ENCODE measurements around the gene ZFAND4. TPM values are rescaled to one million over a fixed set of nuclear protein-coding genes. Genes with fewer than 3 reads are reported as not detected.

ZFAND4 gene
- polyA plus RNA-seq, 3 donors, result 4.4 to 5.9 (median 5.1) TPM

GRCh38 chr10:45582386-45582781, 90.2 kb downstream of the ZFAND4 start:
- Histone ChIP-seq H3K4me1 (ENCODE audit: control insufficient read depth in 1 of 2, insufficient read depth in 2 of 2, low read length in 2 of 2) (peaks cover 11 to 15% of the 10 kb centered on the region in 2 donors), H3K9me3 (replicated peaks in 1 of 2; ENCODE audit: control insufficient read depth in 1 of 2, insufficient read depth in 1 of 2, low read length in 2 of 2) (peaks cover 0 to 8% of the 10 kb centered on the region in 2 donors), H4K20me1 (ENCODE audit: insufficient read depth, low read length) (peaks cover 7% of the 10 kb centered on the region), H2AFZ (ENCODE audit: insufficient read depth, low read depth, low read length, poor library complexity, severe bottlenecking) (no peak overlapping the region), H3K79me2 (ENCODE audit: insufficient read depth, low read length) (no peaks in the 10 kb centered on the region), H3K27ac (ENCODE audit: low read depth in 1 of 2, low read length in 2 of 2) (no peak overlapping the region), H3K36me3 (replicated peaks in 1 of 2; ENCODE audit: control insufficient read depth in 1 of 2, insufficient read depth in 2 of 2, low read length in 2 of 2) (no peaks in the 10 kb centered on the region), H3K27me3 (ENCODE audit: control insufficient read depth in 2 of 2, insufficient read depth in 2 of 2, low read length in 2 of 2) (no peaks in the 10 kb centered on the region), H3K9ac (ENCODE audit: insufficient read depth, low read length, poor library complexity, severe bottlenecking) (no peak overlapping the region), H3K4me2 (replicated peaks; ENCODE audit: extremely low read depth, low read length, poor library complexity, severe bottlenecking) (no peak overlapping the region), H3K4me3 (replicated peaks in 1 of 3; ENCODE audit: low read depth in 2 of 3, low read length in 3 of 3) (no peak overlapping the region)
- H3K9me3 Mint-ChIP-seq, result peaks cover 3 to 13% (median 10%) of the 10 kb centered on the region in 7 donors
- no peak for DNase-seq
- peaks cover 2 to 15% of the 10 kb centered on the region in 2 donors for H3K36me3 Mint-ChIP-seq
- H3K27me3 Mint-ChIP-seq (ENCODE audit: low read depth in 3 of 3), result peaks cover 0 to 2% (median 1%) of the 10 kb centered on the region in 3 donors
- H3K27ac Mint-ChIP-seq, result no peak overlapping the region
- no peak for TF ChIP-seq CTCF (IDR thresholded peaks at IDR 0.05)
- H3K4me3 Mint-ChIP-seq, result no peak overlapping the region
- intact Hi-C loops (cut with micrococcal nuclease), result no loop called here
- H3K4me1 Mint-ChIP-seq, result peaks cover 25% of the 10 kb centered on the region
- no CpG with 5 or more reads among the region's 1 CpG for WGBS (ENCODE audit: insufficient coverage)

DNA sequence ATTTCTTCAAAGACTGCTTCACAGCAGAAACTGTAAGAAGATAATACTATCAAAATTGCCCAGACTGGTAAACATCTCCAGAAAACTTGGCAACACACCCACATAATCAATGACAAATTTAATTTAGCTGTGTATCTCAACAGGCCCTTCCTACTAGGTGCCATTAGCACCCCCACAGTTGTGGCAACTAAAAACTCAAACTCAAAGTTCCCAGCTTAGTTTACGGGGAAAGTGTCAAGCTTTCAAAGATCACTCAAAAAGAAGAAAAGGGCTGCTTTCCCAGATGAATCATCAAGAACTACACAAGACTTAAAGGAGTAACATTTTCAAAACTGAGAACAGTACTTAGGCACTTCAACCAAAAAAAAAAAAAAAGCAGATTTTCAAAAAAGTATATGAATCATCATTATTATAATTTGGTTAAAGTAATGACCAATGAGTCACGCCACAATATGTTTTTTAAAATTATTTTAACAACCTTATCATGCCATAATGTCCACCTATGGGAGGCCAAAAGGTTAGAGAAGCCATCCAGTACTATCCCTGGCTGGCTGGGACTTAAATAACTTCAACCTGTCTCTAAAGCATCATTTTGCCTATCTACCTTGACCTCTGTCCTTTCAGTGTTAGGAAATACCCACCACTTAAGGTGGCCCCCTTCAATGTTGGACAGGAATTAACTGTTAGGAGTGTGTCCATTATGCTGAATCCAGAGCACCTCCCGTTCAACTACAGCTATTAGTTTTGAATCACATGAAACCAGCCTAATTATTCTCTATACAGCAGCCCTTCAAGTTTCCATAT, 90.8 kb downstream of the ZFAND4 start:
- Histone ChIP-seq H3K9me3 (replicated peaks in 1 of 2; ENCODE audit: control insufficient read depth in 1 of 2, insufficient read depth in 1 of 2, low read length in 2 of 2) (peaks cover 0 to 5% of the 10 kb centered on the region in 2 donors), H3K9ac (ENCODE audit: insufficient read depth, low read length, poor library complexity, severe bottlenecking) (no peak overlapping the region), H3K4me1 (ENCODE audit: control insufficient read depth in 1 of 2, insufficient read depth in 2 of 2, low read length in 2 of 2) (peaks cover 11 to 15% of the 10 kb centered on the region in 2 donors), H3K4me3 (replicated peaks in 1 of 3; ENCODE audit: low read depth in 2 of 3, low read length in 3 of 3) (no peak overlapping the region), H3K27ac (ENCODE audit: low read depth in 1 of 2, low read length in 2 of 2) (no peak overlapping the region), H4K20me1 (ENCODE audit: insufficient read depth, low read length) (peaks cover 7% of the 10 kb centered on the region), H3K4me2 (replicated peaks; ENCODE audit: extremely low read depth, low read length, poor library complexity, severe bottlenecking) (no peak overlapping the region), H3K36me3 (replicated peaks in 1 of 2; ENCODE audit: control insufficient read depth in 1 of 2, insufficient read depth in 2 of 2, low read length in 2 of 2) (no peaks in the 10 kb centered on the region), H3K79me2 (ENCODE audit: insufficient read depth, low read length) (no peaks in the 10 kb centered on the region), H3K27me3 (ENCODE audit: control insufficient read depth in 2 of 2, insufficient read depth in 2 of 2, low read length in 2 of 2) (no peaks in the 10 kb centered on the region), H2AFZ (ENCODE audit: insufficient read depth, low read depth, low read length, poor library complexity, severe bottlenecking) (no peak overlapping the region)
- H3K4me1 Mint-ChIP-seq, result peaks cover 25% of the 10 kb centered on the region
- WGBS (ENCODE audit: insufficient coverage), result no CpG with 5 or more reads among the region's 3 CpGs
- peak overlapping the region in 2 of 7 donors; percentile 8 to 42 for H3K27ac Mint-ChIP-seq
- H3K4me3 Mint-ChIP-seq, result no peak overlapping the region
- peaks cover 3 to 10% (median 7%) of the 10 kb centered on the region in 7 donors for H3K9me3 Mint-ChIP-seq
- no peak for TF ChIP-seq CTCF (IDR thresholded peaks at IDR 0.05)
- DNase-seq, result peak in 2 of 3 donors; percentile 18
- peaks cover 0 to 2% (median 1%) of the 10 kb centered on the region in 3 donors for H3K27me3 Mint-ChIP-seq (ENCODE audit: low read depth in 3 of 3)
- H3K36me3 Mint-ChIP-seq, result peaks cover 2 to 12% of the 10 kb centered on the region in 2 donors
- intact Hi-C loops (cut with micrococcal nuclease), result no loop called here
